Measurements from ENCODE around the gene EVPLL.
"Not testable (repeated sequence)": the region's sequence is repeated elsewhere in the genome, so short reads cannot be mapped to it uniquely, and the experiment has no call there.

Gene EVPLL

GRCh38 chr17:18379246-18380146 lies 1.9 kb downstream of the EVPLL start:
- DNase-seq (ENCODE audit: low read depth) = no peak

GRCh38 chr17:18380471-18381157 lies 3.0 kb downstream of the EVPLL start:
- DNase-seq (ENCODE audit: low read depth) = no peak

- no peak for DNase-seq (ENCODE audit: low read depth)
Observed at GRCh38 chr17:18381158-18381952, 3.8 kb downstream of the EVPLL start.

GRCh38 chr17:18381953-18382245 lies 4.3 kb downstream of the EVPLL start:
- no peak for DNase-seq (ENCODE audit: low read depth)

DNA sequence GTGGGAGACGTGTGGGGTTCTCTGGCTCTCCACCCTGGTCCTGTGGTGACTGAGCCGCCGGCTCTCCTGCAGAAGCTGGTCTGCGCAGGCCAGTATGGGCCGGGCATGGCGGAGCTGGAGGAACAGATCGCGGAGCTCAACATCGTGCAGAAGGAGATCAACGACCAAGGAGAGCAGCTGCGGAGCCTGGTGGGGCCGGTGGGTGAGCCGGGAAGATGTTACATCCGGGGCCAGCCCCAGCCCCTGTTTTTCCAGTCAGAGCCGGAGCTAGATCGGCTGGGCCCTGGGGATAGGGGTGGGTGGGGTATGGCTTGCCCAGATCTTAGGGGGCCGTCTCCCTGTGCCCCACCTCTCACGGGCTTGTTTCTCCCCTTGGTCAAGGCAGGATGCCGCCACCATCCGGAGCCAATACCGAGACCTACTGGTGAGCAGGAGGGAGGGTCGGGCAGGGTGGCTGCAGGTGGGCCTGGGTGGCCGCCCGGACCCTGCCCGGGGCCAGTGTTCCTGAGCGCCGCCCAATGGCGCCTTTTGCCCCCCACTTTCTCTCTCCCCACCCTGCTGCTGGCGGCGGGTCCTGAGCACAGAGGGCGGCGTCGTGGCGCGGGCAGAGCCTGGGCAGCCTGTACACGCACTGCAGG lies 5.0 kb downstream of the EVPLL start:
- DNase-seq (ENCODE audit: low read depth) = no peak

GRCh38 chr17:18383079-18383481 lies 5.5 kb downstream of the EVPLL start:
- not testable (repeated sequence) for DNase-seq (ENCODE audit: low read depth)

- not testable (repeated sequence) for DNase-seq (ENCODE audit: low read depth)
Observed at GRCh38 chr17:18384271-18384670, 6.7 kb downstream of the EVPLL start.

GRCh38 chr17:18387583-18387982 lies 10.0 kb downstream of the EVPLL start:
- not testable (repeated sequence) for DNase-seq (ENCODE audit: low read depth)

GRCh38 chr17:18388266-18388665 lies 10.7 kb downstream of the EVPLL start:
- DNase-seq (ENCODE audit: low read depth) = not testable (repeated sequence)

DNA sequence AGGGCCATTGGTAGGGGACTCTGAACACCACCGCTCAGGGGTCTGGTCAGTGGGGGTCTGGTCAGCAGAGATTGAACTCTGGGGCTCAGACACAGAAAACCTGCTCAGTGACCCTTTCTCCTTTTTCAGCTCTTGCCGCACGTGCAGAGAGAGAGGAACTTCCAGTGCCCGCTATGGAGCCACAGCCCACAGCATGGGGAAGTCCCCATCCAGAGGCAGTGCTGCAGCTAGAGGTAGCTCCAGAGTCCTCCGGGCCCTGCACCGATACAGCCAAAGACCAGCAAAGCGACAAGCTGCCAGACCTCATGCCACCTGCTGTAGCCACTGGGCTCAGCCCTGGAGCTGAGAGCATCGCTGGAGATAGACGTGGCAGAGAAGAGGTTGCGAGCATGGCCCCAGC lies 11.2 kb downstream of the EVPLL start:
- not testable (repeated sequence) for DNase-seq (ENCODE audit: low read depth)

GRCh38 chr17:18401872-18402590 lies 24.5 kb downstream of the EVPLL start:
- DNase-seq (ENCODE audit: low read depth) = not testable (repeated sequence)

GRCh38 chr17:18403166-18403565 lies 25.6 kb downstream of the EVPLL start:
- DNase-seq (ENCODE audit: low read depth) = not testable (repeated sequence)

GRCh38 chr17:18403604-18404003 lies 26.0 kb downstream of the EVPLL start:
- not testable (repeated sequence) for DNase-seq (ENCODE audit: low read depth)

DNA sequence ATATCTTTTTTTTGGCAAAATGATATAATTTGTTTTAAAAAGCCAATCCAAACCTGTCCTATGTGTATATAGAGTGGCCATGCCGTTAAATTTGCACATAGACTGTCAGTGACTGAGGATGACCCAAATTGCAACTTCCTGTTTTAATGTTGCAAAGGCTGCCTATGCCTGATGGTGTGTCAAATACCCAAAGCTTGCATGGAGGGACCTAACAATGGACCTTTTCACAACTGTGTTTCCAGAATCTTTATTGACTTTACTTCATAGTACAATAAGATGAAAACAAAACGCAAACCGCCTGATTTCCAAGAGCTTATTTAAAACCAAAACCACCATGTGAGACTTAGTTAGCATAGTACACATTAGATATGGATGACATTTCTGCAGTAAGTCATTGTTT lies 31.3 kb downstream of the EVPLL start:
- not testable (repeated sequence) for DNase-seq (ENCODE audit: low read depth)

DNA sequence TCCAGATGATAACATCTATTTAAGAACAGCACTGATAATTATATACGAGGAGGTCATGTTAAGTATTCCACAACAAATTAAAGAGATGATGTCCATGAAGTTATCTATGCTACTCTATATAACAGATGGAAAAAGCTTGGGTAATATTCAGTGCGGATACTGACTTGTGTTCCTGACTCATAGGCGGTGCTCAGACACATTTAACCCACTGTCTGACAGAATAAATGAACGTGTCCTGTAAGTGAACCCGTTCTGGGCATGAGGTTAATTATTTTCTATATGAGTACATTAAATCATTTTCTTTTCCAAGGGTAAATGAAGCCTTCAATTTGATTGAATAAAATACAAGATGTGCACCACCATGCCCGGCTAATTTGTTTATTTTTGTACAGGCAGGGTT lies 31.7 kb downstream of the EVPLL start:
- not testable (repeated sequence) for DNase-seq (ENCODE audit: low read depth)

DNA sequence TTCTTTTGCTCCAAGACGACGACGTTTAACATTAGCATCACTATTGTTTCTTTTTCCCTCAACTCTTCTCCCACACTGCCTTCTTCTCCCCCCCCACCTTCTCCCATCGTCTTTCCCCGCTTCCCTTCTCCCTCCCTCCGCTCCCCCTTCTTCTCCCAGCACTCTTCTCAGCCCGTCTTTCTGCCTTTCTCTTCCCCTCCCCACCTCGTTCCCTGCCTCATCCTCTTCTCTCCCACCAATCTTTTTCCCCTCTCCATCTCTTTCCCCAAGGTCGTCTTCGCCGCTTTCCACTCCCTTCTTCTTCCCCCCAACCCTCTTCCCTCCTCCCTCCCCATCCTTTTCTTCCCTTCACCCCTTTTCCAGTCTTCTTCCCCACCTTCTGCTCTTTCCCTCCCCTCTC lies 33.2 kb downstream of the EVPLL start:
- not testable (repeated sequence) for DNase-seq (ENCODE audit: low read depth)

GRCh38 chr17:18411377-18411864 lies 33.8 kb downstream of the EVPLL start:
- peak; percentile 2 for DNase-seq (ENCODE audit: low read depth)

GRCh38 chr17:18412001-18412538 lies 34.5 kb downstream of the EVPLL start:
- not testable (repeated sequence) for DNase-seq (ENCODE audit: low read depth)

DNA sequence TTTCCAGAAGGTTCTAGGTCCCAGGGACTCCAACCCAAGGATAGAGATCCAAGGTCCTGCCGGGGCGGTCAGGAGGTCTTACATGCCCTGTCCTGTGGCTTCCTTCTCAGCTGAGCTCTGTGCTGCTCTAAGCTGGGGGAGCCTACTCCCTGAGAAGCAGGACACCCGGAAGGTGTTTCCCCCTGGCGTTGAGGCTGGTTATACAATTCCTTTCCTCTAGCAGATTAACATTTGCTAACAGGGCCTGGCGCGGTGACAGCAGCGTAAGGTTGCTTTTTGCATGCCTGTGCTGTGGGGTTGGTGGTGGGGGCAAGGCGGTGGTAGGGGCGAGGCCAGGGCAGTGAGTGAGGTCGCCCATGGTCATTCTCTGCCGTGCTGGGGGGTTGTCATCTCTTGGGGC lies 43.9 kb downstream of the EVPLL start:
- not testable (repeated sequence) for DNase-seq (ENCODE audit: low read depth)

GRCh38 chr17:18422464-18422863 lies 44.9 kb downstream of the EVPLL start:
- not testable (repeated sequence) for DNase-seq (ENCODE audit: low read depth)

DNA sequence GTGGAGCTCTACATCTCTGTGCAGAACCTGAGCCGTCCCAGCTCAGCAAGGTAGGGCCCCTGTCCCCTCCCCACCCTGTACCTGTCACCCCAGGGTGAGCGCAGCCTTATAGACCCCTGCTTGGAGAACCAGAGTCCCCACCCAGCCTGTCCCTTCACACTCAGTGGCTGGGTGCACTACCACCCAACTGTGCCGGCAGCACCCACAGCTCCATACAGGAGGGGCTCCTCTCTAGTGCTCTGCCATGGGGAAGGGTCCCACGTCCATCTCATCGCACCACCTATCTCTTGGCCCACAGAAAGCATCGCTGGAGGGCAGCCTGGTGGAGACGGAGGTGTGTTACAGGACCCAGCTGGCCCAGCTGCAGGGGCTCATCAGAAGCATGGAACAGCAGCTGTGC lies 45.4 kb downstream of the EVPLL start:
- not testable (repeated sequence) for DNase-seq (ENCODE audit: low read depth)
